Mesenchymal stem cell (in vitro differentiated cells and primary cell): Measurements from ENCODE around the gene DNAJC15.
A peak's percentile ranks its signal among the peaks of the same experiment; 100 is the strongest.
"Not testable (repeated sequence)": the region's sequence is repeated elsewhere in the genome, so short reads cannot be mapped to it uniquely, and the experiment has no call there.

ENCODE experiments used
- DNase-seq: peaks from one replicate; pipeline ENCODE4 v3.0.0-alpha.2; 2013
- H2AFZ ChIP-seq: one replicate; pipeline ENCODE4 v1.6.1; 2013; ENCODE audit warnings: low read depth, mild to moderate bottlenecking, control low read depth, inconsistent platforms, low read length, moderate library complexity
- H2AK5ac ChIP-seq: 2 replicates; pipeline ENCODE4 v1.6.1; 2013; ENCODE audit warnings: low read length, moderate library complexity, mild to moderate bottlenecking, inconsistent platforms; ENCODE audit not compliant: severe bottlenecking
- H2BK120ac ChIP-seq: one replicate; pipeline ENCODE4 v1.6.1; 2013; ENCODE audit warnings: low read depth, mild to moderate bottlenecking, inconsistent platforms, low read length, moderate library complexity
- H2BK12ac ChIP-seq, 2 experiments: one replicate each; pipeline ENCODE4 v1.6.1; 2013; ENCODE audit warnings: inconsistent platforms in 2 of 2, low read length in 2 of 2, mild to moderate bottlenecking in 2 of 2, moderate library complexity in 2 of 2, control low read depth in 1 of 2
- H2BK15ac ChIP-seq: one replicate; pipeline ENCODE4 v1.6.1; 2013; ENCODE audit warnings: mild to moderate bottlenecking, low read depth, inconsistent platforms; ENCODE audit not compliant: poor library complexity, severe bottlenecking
- H2BK5ac ChIP-seq: 2 replicates; pipeline ENCODE4 v1.6.1; 2013; ENCODE audit warnings: low read depth, mild to moderate bottlenecking, low read length, control low read depth, inconsistent platforms; ENCODE audit not compliant: poor library complexity, severe bottlenecking
- H3K14ac ChIP-seq, 2 experiments: one replicate each; pipeline ENCODE4 v1.6.1; 2013; ENCODE audit warnings: inconsistent platforms in 2 of 2, low read length in 2 of 2, control low read depth in 1 of 2, mild to moderate bottlenecking in 1 of 2, moderate library complexity in 1 of 2
- H3K18ac ChIP-seq, 2 experiments: one replicate each; pipeline ENCODE4 v1.6.1; 2013; ENCODE audit warnings: inconsistent platforms in 2 of 2, low read length in 2 of 2, control low read depth in 1 of 2, low read depth in 1 of 2, mild to moderate bottlenecking in 1 of 2
- H3K23ac ChIP-seq, 2 experiments: one replicate each; pipeline ENCODE4 v1.6.1; 2013; ENCODE audit warnings: inconsistent platforms in 2 of 2, low read length in 2 of 2, mild to moderate bottlenecking in 2 of 2, moderate library complexity in 2 of 2, control low read depth in 1 of 2
- H3K27ac ChIP-seq: 2 replicates; pipeline ENCODE4 v1.5.1; 2013; ENCODE audit warnings: mild to moderate bottlenecking, moderate library complexity, low read length, control low read depth, inconsistent platforms; ENCODE audit not compliant: poor library complexity, severe bottlenecking
- H3K27me3 ChIP-seq, 2 experiments: 2 replicates each; pipeline versions ENCODE4 v1.6.1 to v1.7.0; 2013; ENCODE audit warnings: low read length in 2 of 2, mild to moderate bottlenecking in 2 of 2, moderate library complexity in 2 of 2, control low read depth in 1 of 2, inconsistent platforms in 1 of 2; ENCODE audit not compliant: control insufficient read depth in 1 of 2, insufficient read depth in 1 of 2
- H3K36me3 ChIP-seq, 2 experiments: 2 replicates each; pipeline versions ENCODE4 v1.6.1 to v1.7.0; 2013; ENCODE audit warnings: low read length in 2 of 2, control low read depth in 1 of 2, inconsistent platforms in 1 of 2, low read depth in 1 of 2, mild to moderate bottlenecking in 1 of 2; ENCODE audit not compliant: insufficient read depth in 2 of 2, control insufficient read depth in 1 of 2
- H3K4ac ChIP-seq, 2 experiments: one replicate each; pipeline ENCODE4 v1.6.1; 2013; ENCODE audit warnings: inconsistent platforms in 2 of 2, low read length in 2 of 2, mild to moderate bottlenecking in 2 of 2, moderate library complexity in 2 of 2, control low read depth in 1 of 2, low read depth in 1 of 2
- H3K4me1 ChIP-seq: 2 replicates; pipeline ENCODE4 v1.6.1; 2013; ENCODE audit warnings: low read depth, low read length, control low read depth; ENCODE audit not compliant: control insufficient read depth, insufficient read depth
- H3K4me2 ChIP-seq: 2 replicates; pipeline ENCODE4 v1.6.1; 2013; ENCODE audit warnings: low read length, mild to moderate bottlenecking, inconsistent platforms; ENCODE audit not compliant: poor library complexity, severe bottlenecking
- H3K4me3 ChIP-seq, 2 experiments: 2 replicates each; pipeline versions ENCODE4 v1.5.1 to v1.7.0; 2013; ENCODE audit warnings: low read length in 2 of 2, mild to moderate bottlenecking in 2 of 2, control low read depth in 1 of 2, low read depth in 1 of 2; ENCODE audit not compliant: insufficient read depth in 1 of 2
- H3K79me1 ChIP-seq: replicated peaks from 2 replicates; pipeline ENCODE4 v1.6.1; 2013; ENCODE audit warnings: mild to moderate bottlenecking, control low read depth, low read length, inconsistent platforms; ENCODE audit not compliant: poor library complexity, severe bottlenecking
- H3K9ac ChIP-seq: 2 replicates; pipeline ENCODE4 v1.7.0; 2013; ENCODE audit warnings: mild to moderate bottlenecking, low read length, moderate library complexity
- H3K9me3 ChIP-seq: 2 replicates; pipeline ENCODE4 v1.7.0; 2013; ENCODE audit warnings: mild to moderate bottlenecking, low read length; ENCODE audit not compliant: control insufficient read depth
- H4K8ac ChIP-seq: one replicate; pipeline ENCODE4 v1.6.1; 2013; ENCODE audit warnings: inconsistent platforms, mild to moderate bottlenecking, low read length, moderate library complexity
- H4K91ac ChIP-seq: one replicate; pipeline ENCODE4 v1.6.1; 2013; ENCODE audit warnings: mild to moderate bottlenecking, low read length, inconsistent platforms
- WGBS: methylation state at CpG from one replicate; pipeline ENCODE4 v1.1.7; 2013; ENCODE audit warnings: mixed read lengths; 5-methylcytosine and 5-hydroxymethylcytosine counted together

DNAJC15 gene

DNA sequence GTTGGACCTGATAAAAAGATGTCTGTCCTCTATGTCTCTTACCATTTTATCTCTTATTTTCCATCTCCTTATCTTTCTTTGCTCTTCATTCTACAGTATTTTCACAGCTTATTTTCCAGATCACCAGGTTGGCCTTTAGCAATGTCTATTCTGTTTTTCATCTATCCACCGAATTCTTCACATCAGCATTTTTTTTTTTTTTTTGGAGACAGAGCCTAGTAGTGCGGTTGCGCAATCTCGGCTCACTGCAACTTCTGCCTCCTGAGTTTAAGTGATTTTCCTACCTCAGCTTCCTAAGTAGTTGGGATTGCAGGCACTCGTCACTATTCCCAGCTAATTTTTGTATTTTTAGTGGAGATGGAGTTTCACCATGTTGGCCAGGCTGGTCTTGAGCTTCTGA, 49.0 kb downstream of the DNAJC15 start:
- Histone ChIP-seq H2BK12ac (no peak overlapping the region), H3K4me1 (no peaks in the 10 kb centered on the region), H2BK5ac (no peak overlapping the region), H3K4me2 (no peak overlapping the region), H2BK120ac (no peak overlapping the region), H2AK5ac (no peak overlapping the region), H3K36me3 (peaks cover 0 to 38% of the 10 kb centered on the region in 2 experiments), H3K4ac (no peak overlapping the region), H3K9me3 (no peaks in the 10 kb centered on the region), H2BK15ac (no peak overlapping the region), H2AFZ (no peak overlapping the region), H3K14ac (no peak overlapping the region), H3K79me1 (no peaks in the 10 kb centered on the region), H3K4me3 (no peak overlapping the region), H4K8ac (no peak overlapping the region), H3K27me3 (no peaks in the 10 kb centered on the region), H3K27ac (no peak overlapping the region), H4K91ac (no peak overlapping the region), H3K23ac (no peak overlapping the region), H3K9ac (no peak overlapping the region), H3K18ac (no peak overlapping the region)
- DNase-seq: peak; percentile 30
- 78% methylated on average over 5 of the region's 5 CpGs for WGBS

DNA sequence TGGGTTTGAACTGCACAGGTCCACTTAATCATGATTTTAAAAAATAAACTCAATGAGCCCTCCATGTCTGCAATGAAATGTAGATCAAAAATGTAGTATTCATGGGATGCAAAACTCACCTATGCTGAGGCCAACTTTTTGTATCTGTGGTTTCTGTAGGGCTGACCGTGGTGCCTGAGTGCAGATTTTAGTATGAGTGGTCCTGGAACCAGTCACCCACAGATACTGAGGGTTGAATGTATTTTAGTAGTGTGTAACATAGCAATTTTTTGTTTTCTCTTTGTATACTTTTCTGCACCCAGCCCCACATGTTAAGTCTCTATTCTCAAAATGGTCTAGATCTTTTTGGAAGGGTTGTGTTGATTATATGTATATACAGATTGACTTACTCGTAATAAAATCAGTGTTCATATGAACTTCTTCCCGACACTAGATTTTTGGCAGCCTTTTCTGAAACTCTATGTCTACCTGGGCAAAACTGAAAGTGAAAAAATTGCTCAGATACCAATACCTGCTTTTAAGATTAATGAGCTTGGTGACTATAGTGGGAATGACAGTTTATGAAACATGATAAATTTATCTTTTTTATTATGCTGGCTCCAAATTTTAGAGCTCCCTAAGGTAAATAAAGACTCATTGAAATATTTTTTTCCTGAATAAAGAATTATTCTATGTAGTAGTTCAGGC, 51.6 kb downstream of the DNAJC15 start:
- Histone ChIP-seq H3K4me2 (no peak overlapping the region), H3K79me1 (no peaks in the 10 kb centered on the region), H4K8ac (no peak overlapping the region), H2BK12ac (no peak overlapping the region), H3K36me3 (peaks cover 0 to 21% of the 10 kb centered on the region in 2 experiments), H3K9me3 (no peaks in the 10 kb centered on the region), H2BK120ac (no peak overlapping the region), H3K27ac (no peak overlapping the region), H4K91ac (no peak overlapping the region), H3K4me1 (no peaks in the 10 kb centered on the region), H3K4me3 (no peak overlapping the region), H2BK15ac (no peak overlapping the region), H3K23ac (no peak overlapping the region), H3K18ac (no peak overlapping the region), H3K14ac (no peak overlapping the region), H2AFZ (no peak overlapping the region), H2AK5ac (no peak overlapping the region), H3K27me3 (no peaks in the 10 kb centered on the region), H2BK5ac (no peak overlapping the region), H3K4ac (no peak overlapping the region), H3K9ac (no peak overlapping the region)
- no peak for DNase-seq
- WGBS: 100% methylated on average over 3 of the region's 3 CpGs

DNA sequence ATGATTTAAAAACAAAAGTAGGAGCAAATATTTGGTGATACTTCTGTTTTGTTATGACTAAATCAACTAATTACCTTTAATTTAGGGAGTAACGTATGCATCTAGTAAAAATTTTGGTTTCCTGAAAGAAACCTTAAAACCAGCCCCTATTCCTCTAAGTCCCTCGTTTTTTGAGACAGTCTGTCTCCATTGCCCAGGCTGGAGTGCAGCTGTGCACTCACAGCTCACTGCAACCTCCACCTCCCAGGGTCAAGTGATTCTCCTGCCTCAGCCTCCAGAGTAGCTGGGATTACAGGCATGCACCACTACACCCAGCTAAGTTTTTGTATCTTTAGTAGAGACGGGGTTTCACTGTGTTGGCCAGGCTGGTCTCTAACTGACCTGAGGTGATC, 52.1 kb downstream of the DNAJC15 start:
- peak overlapping the region; percentile 41 for H4K8ac ChIP-seq
- not testable (repeated sequence) for H3K9ac ChIP-seq, H2BK15ac ChIP-seq, H3K4ac ChIP-seq, H2BK5ac ChIP-seq, H3K18ac ChIP-seq, H2BK120ac ChIP-seq, H2BK12ac ChIP-seq, H3K23ac ChIP-seq, DNase-seq, H3K4me1 ChIP-seq, H3K79me1 ChIP-seq, H4K91ac ChIP-seq, H3K4me3 ChIP-seq, H3K4me2 ChIP-seq, H3K27me3 ChIP-seq, H2AK5ac ChIP-seq, H3K14ac ChIP-seq, H3K27ac ChIP-seq, H3K9me3 ChIP-seq, H2AFZ ChIP-seq
- H3K36me3 ChIP-seq: peaks cover 0 to 21% of the 10 kb centered on the region in 2 experiments
- WGBS: 94% methylated on average over 3 of the region's 3 CpGs

DNA sequence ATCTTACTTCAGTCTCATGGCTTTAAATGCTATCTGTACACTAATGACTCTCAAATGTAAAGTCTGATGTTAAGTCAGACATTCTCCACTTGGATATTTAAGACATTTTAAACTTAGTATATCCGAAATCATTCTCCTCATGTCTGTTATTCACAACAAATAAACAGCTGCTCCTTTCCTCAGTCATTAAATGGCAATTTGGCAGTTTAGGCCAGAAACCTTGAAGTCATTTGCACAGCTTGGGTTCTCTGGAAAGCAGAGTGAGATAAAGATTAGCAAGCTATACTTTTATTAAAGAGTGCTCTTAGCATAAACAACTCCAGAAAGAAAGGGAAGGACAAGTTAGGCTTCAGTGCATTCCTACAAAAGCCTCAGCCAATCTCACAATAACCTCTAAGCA, 53.7 kb downstream of the DNAJC15 start:
- H3K27me3 ChIP-seq: no peaks in the 10 kb centered on the region
- no peak overlapping the region for H4K91ac ChIP-seq
- H2BK5ac ChIP-seq: no peak overlapping the region
- no peak overlapping the region for H2AFZ ChIP-seq
- H3K36me3 ChIP-seq: peaks cover 0 to 15% of the 10 kb centered on the region in 2 experiments
- H2AK5ac ChIP-seq: no peak overlapping the region
- no peaks in the 10 kb centered on the region for H3K79me1 ChIP-seq
- H2BK120ac ChIP-seq: no peak overlapping the region
- no peak for DNase-seq
- H3K9ac ChIP-seq: no peak overlapping the region
- H3K4me2 ChIP-seq: no peak overlapping the region
- H3K14ac ChIP-seq: no peak overlapping the region
- no peak overlapping the region for H2BK12ac ChIP-seq
- no peak overlapping the region for H3K23ac ChIP-seq
- H3K4me1 ChIP-seq: no peaks in the 10 kb centered on the region
- whole genome bisulfite sequencing: 38% methylated on average over 1 of the region's 1 CpG
- H2BK15ac ChIP-seq: no peak overlapping the region
- no peak overlapping the region for H3K18ac ChIP-seq
- no peak overlapping the region for H3K4ac ChIP-seq
- no peak overlapping the region for H4K8ac ChIP-seq
- H3K9me3 ChIP-seq: no peaks in the 10 kb centered on the region
- H3K4me3 ChIP-seq: no peak overlapping the region
- H3K27ac ChIP-seq: no peak overlapping the region
